Adrenal gland (tissue), 12 donors: ENCODE results near the gene MGMT. TPM values are rescaled to one million over a fixed set of nuclear protein-coding genes. Genes with fewer than 3 reads are reported as not detected.

ENCODE experiments used
- DNase-seq, 7 donors: peaks; one replicate each; pipeline ENCODE4 v3.0.0-alpha.2; 2019 to 2020
- H3K27ac ChIP-seq, 5 donors: fragments of 200-600 bp; sonication (generic) in 4 of 5; 1 replicate in 3 of 5; 2 replicates in 2 of 5; pipeline versions ENCODE4 v1.5.1 to v1.8.0; 2016 to 2020; ENCODE audit warnings: mild to moderate bottlenecking in 1 of 5
- H3K27me3 ChIP-seq: fragments of 200-600 bp; 2 replicates; pipeline ENCODE4 v1.8.0; 2021
- H3K36me3 ChIP-seq, 2 donors: fragments of 200-600 bp; replicated peaks in 1 of 2; 1 replicate in 1 of 2; 2 replicates in 1 of 2; pipeline versions ENCODE4 v1.5.1 to v1.8.0; 2018 to 2022
- H3K4me1 ChIP-seq, 2 donors: fragments of 200-600 bp; replicated peaks in 1 of 2; 1 replicate in 1 of 2; 2 replicates in 1 of 2; pipeline versions ENCODE4 v1.5.1 to v1.8.0; 2018 to 2021
- H3K4me3 ChIP-seq, 4 donors: fragments of 200-600 bp; sonication (generic) in 3 of 4; one replicate each; pipeline ENCODE4 v1.5.1; 2016 to 2018
- H3K9me3 ChIP-seq, 3 donors: fragments of 200-600 bp; sonication (generic) in 1 of 3; replicated peaks in 1 of 3; 1 replicate in 2 of 3; 2 replicates in 1 of 3; pipeline versions ENCODE4 v1.5.1 to v1.8.0; 2016 to 2021
- CTCF ChIP-seq, 6 experiments: fragments of 450-650 bp in 4 of 6; fragments of 200-600 bp in 2 of 6; sonication (generic) in 1 of 6; IDR thresholded peaks; 1 replicate in 5 of 6; 2 replicates in 1 of 6; pipeline versions ENCODE4 v1.5.1 to v1.8.0; 2016 to 2021; ENCODE audit warnings: antibody characterized with exemption in 6 of 6, mild to moderate bottlenecking in 2 of 6, moderate library complexity in 1 of 6
- POLR2A ChIP-seq, 2 donors: fragments of 450-650 bp; IDR thresholded peaks; one replicate each; pipeline ENCODE4 v1.6.1; 2017; ENCODE audit warnings: antibody characterized with exemption in 2 of 2, mild to moderate bottlenecking in 2 of 2, moderate library complexity in 1 of 2
- WGBS, 4 donors: extraction: QIAGEN DNeasy Blood & Tissue Kit in 2 of 4; methylation state at CpG; one replicate each; pipeline versions ENCODE4 v1.1.5 to v1.1.7; 2013 to 2017; 5-methylcytosine and 5-hydroxymethylcytosine counted together
- intact Hi-C, 2 donors: fragments of 100-400 bp; cut with DNase I; formaldehyde crosslinking; loops; one replicate each; pipeline versions ENCODE4 v1.14.1 to v1.15.0; 2022 to 2023
- polyA plus RNA-seq, 3 donors: library from polyadenylated mRNA; stranded (reverse); fragments of 200-250 nt in 2 of 3; fragments of 350-450 nt in 1 of 3; fragmentation: Illumina TruSeq in 1 of 3; extraction: RNeasy Lipid Tissue Mini Kit (QIAGEN cat#74804) in 1 of 3; gene quantifications; one replicate each; pipeline ENCODE4 v1.2.3, GENCODE V29; 2013 to 2014
- total RNA-seq, 9 donors: library from RNA; depleted of rRNA in 4 of 9; stranded (reverse); fragments of >200 nt in 4 of 9; fragments of 120-200 nt in 1 of 9; fragmentation: NEBNext Ultra II Directional in 1 of 9; extraction: Animal tissue kit (Norgen Biotek cat#: 25700) in 1 of 9; gene quantifications; one replicate each; pipeline versions ENCODE4 v1.1.0 to v1.2.4, GENCODE V29; 2013 to 2023
- donor health status: healthy with polysubstance abuse.
- donor health status: Bipolar disorder and iron deficiency.
- donor health status: DM: yes; HTN: yes; CAD: no.
- donor health status: DM: no; HTN: no; CAD: no.
- donor health status: DM: no; HTN: no; CAD: no.
- donor health status: DM: yes; HTN: yes; CAD: no.

The MGMT gene
- total and polyA plus RNA-seq, 12 donors = 3.8 to 35.8 (median 21.2) TPM

GRCh38 chr10:129711291-129711690 is 244.2 kb downstream of the MGMT start:
- no peaks in the 10 kb centered on the region for H3K27me3 ChIP-seq
- H3K4me1 ChIP-seq = no peaks in the 10 kb centered on the region
- intact Hi-C loops = no loop called here
- DNase-seq = no peak
- H3K9me3 ChIP-seq = no peaks in the 10 kb centered on the region
- H3K4me3 ChIP-seq = no peak overlapping the region
- no peak for TF ChIP-seq CTCF (IDR thresholded peaks at IDR 0.05)
- no peak overlapping the region for H3K27ac ChIP-seq
- no peaks in the 10 kb centered on the region for H3K36me3 ChIP-seq
- 72 to 91% (median 82%) methylated on average over 6 of the region's 6 CpGs for WGBS, 4 donors

DNA sequence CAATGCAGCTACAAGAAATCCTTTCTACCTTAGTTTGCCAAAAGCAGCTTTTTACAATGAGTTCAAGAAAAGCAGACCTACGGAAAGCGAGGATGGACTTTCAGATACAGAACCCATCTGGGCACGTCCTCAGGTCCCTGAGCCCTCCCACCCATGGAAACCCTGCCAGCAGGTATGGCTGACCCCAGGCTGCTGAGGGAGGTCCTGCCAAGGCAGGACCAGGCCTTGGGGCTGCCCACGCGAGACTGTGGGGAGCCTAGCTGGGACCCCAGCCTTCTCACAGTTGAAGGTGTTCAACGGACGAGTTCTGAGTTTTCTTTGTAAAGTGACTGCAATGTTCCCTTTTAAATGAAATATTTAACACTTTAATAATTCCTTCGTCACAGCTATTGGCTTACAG is 245.0 kb downstream of the MGMT start:
- 93 to 97% (median 96%) methylated on average over 8 of the region's 8 CpGs for WGBS, 4 donors
- intact Hi-C loops = no loop called here
- Histone ChIP-seq H3K4me1 (no peaks in the 10 kb centered on the region), H3K9me3 (no peaks in the 10 kb centered on the region), H3K36me3 (no peaks in the 10 kb centered on the region), H3K4me3 (no peak overlapping the region), H3K27ac (no peak overlapping the region), H3K27me3 (no peaks in the 10 kb centered on the region)
- no peak for TF ChIP-seq CTCF (IDR thresholded peaks at IDR 0.05)
- no peak for TF ChIP-seq POLR2A (IDR thresholded peaks at IDR 0.05)
- no peak for DNase-seq

DNA sequence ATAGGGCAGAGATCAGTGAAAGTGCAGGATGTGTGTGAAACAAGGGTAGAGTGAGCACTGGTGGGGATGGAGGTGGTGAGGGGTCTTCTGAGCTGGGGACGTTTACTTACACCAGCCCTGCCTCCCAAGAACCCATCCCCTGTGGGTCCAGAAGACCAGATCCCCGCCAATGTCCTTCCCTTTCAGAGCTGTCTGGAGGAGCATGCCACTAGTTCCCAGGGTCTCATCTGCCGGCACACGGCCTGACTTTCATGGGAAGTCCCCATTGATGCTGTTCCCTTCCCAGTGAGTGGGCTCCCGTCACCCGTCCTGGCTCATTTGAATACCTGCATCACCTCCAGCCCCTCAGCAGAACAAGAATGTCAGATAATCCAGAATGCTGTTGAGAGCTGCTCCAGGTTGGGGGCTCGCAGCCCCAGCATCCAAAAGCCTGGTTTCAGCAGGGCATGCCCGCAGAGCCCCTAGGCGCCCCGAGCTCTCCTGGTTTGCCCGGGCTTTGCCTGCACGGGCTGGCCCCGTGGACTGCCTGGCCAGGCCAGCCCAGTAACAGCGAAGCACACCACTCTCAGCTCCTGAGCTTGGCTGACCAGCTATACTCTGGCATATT is 246.7 kb downstream of the MGMT start:
- Histone ChIP-seq H3K4me1 (no peaks in the 10 kb centered on the region), H3K27ac (no peak overlapping the region), H3K9me3 (no peaks in the 10 kb centered on the region), H3K27me3 (no peaks in the 10 kb centered on the region), H3K36me3 (no peaks in the 10 kb centered on the region), H3K4me3 (no peak overlapping the region)
- 89 to 98% (median 94%) methylated on average over 10 to 14 of the region's 14 CpGs for WGBS, 4 donors
- TF ChIP-seq POLR2A (IDR thresholded peaks at IDR 0.05) (no peak), CTCF (IDR thresholded peaks at IDR 0.05) (no peak)
- DNase-seq = peak in 1 of 7 donors; percentile 24
- intact Hi-C loops = no loop called here

DNA sequence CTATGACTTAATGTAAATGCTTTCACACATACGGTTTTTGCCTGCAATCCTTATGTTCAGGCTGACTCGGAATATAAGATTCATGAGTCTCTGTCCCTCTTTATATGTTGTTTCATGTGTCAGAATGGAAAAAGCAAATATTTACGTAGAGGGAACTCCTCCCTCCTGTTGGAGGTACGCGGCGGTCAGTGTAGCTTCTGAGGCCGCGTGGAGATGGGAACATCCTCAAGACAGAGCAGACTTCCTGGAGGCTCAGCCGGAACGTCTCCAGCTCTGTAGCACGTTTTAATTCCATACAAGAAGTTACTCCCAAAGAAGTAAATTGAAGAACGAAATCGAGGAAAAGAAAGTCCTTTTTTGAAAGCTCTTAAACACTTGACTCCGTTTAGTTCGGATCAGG is 248.8 kb downstream of the MGMT start:
- H3K27ac ChIP-seq = no peak overlapping the region
- TF ChIP-seq CTCF (IDR thresholded peaks at IDR 0.05) = no peak
- TF ChIP-seq POLR2A (IDR thresholded peaks at IDR 0.05) = no peak
- no peaks in the 10 kb centered on the region for H3K27me3 ChIP-seq
- intact Hi-C loops = no loop called here
- no peak overlapping the region for H3K4me3 ChIP-seq
- H3K9me3 ChIP-seq = no peaks in the 10 kb centered on the region
- no peak for DNase-seq
- 88 to 91% (median 91%) methylated on average over 15 of the region's 15 CpGs for WGBS, 4 donors
- no peaks in the 10 kb centered on the region for H3K36me3 ChIP-seq
- no peaks in the 10 kb centered on the region for H3K4me1 ChIP-seq
